ENCODE measurements around the gene PAFAH1B2.
A peak's percentile ranks its signal among the peaks of the same experiment; 100 is the strongest.

The PAFAH1B2 gene

DNA sequence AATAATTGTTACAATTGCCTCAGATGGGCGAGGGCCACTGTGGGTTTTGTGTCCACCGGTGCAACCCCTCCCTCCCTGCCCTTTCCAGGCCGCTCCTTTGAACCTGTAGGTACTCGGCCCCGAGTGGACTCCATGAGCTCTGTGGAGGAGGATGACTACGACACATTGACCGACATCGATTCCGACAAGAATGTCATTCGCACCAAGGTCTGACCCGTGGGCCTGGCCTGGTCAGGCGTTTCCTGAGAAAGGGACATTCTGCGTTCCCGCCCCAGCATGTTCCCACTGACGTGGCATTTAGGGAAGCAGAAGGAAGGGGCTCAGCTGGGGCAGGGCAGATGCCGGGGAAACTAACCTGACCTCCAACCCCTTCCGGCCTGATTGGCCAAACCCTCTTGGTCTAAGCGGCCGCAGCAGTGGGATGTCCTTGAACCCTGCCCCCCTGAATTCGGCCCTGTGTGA, 44.6 kb downstream of the PAFAH1B2 start:
- Histone ChIP-seq H3K36me3 (ENCODE audit: control insufficient read depth, insufficient read depth, low read length) (peaks cover 33% of the 10 kb centered on the region), H3K4me3 (ENCODE audit: low read length) (no peak overlapping the region), H3K4me1 (ENCODE audit: control insufficient read depth, insufficient read depth, low read length) (no peaks in the 10 kb centered on the region), H3K9ac (ENCODE audit: low read length) (no peak overlapping the region), H3K27me3 (ENCODE audit: control insufficient read depth, insufficient read depth, low read length) (no peaks in the 10 kb centered on the region), H3K27ac (ENCODE audit: low read depth, low read length) (no peak overlapping the region)

DNA sequence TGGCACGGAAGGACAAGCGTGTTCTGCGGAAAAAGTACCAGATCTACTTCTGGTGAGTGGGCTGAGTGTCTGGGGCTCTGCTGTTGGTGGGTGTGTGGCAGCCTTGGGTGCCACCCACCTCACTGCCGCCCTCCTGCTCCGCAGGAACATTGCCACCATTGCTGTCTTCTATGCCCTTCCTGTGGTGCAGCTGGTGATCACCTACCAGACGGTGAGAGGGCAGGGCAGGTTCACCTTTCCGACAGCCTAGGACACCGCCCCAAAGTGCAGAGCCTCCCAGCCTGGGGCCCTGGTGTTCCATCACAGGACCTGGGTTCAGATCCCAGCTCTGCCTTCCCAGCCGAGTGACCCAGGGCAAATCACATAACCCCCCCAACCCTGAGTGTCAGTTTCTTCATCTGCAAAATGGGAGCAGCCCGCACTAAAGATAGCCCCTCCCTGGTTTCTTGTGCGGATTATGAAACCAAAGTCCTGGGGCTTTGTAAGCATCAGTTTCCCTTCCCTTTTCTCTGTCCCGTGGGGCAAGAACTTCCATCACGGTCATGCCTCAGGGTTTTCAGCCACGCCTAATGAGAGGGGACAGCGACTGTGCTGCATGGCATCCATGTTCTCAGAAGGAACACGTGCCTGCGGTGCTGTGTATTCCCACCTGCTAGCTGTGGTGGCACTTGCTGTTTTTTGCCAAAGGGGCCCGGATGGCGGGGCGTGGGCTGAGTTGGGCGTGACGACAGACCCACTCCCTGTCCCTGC, 45.3 kb downstream of the PAFAH1B2 start:
- Histone ChIP-seq H3K36me3 (ENCODE audit: control insufficient read depth, insufficient read depth, low read length) (peaks cover 30% of the 10 kb centered on the region), H3K9ac (ENCODE audit: low read length) (no peak overlapping the region), H3K4me1 (ENCODE audit: control insufficient read depth, insufficient read depth, low read length) (no peaks in the 10 kb centered on the region), H3K27ac (ENCODE audit: low read depth, low read length) (no peak overlapping the region), H3K27me3 (ENCODE audit: control insufficient read depth, insufficient read depth, low read length) (no peaks in the 10 kb centered on the region), H3K4me3 (ENCODE audit: low read length) (no peak overlapping the region)

GRCh38 chr11:117189941-117190544, 46.0 kb downstream of the PAFAH1B2 start:
- Histone ChIP-seq H3K4me3 (ENCODE audit: low read length) (no peak overlapping the region), H3K27ac (ENCODE audit: low read depth, low read length) (no peak overlapping the region), H3K36me3 (ENCODE audit: control insufficient read depth, insufficient read depth, low read length) (peaks cover 32% of the 10 kb centered on the region), H3K9ac (ENCODE audit: low read length) (no peak overlapping the region), H3K27me3 (ENCODE audit: control insufficient read depth, insufficient read depth, low read length) (no peaks in the 10 kb centered on the region), H3K4me1 (ENCODE audit: control insufficient read depth, insufficient read depth, low read length) (no peaks in the 10 kb centered on the region)

DNA sequence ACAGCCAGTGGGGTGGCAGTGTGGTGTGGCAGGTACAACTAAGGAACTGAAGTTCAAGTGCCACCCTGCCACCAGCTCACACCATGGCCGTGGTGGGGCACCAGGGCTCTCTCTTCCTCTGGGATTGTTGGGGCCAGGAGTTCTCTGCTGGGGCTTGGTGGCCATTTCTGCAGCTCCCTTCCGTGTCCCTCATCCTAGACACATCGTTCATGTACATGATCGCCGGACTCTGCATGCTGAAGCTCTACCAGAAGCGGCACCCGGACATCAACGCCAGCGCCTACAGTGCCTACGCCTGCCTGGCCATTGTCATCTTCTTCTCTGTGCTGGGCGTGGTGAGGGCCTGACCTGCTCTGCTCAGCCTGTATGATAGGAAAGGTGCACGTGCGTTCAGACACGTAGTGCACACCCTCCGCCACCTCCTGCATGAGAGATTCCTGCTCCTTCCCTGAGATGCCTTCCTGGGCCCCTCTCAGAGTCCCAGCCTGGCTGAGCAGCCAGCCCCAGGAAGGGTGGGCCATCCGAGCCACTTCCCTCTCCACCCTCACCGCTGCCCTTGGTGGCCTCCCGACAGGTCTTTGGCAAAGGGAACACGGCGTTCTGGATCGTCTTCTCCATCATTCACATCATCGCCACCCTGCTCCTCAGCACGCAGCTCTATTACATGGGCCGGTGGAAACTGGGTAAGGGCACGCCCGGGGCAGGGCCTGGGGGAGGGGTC, 47.8 kb downstream of the PAFAH1B2 start:
- Histone ChIP-seq H3K9ac (ENCODE audit: low read length) (no peak overlapping the region), H3K4me1 (ENCODE audit: control insufficient read depth, insufficient read depth, low read length) (no peaks in the 10 kb centered on the region), H3K27ac (ENCODE audit: low read depth, low read length) (no peak overlapping the region), H3K27me3 (ENCODE audit: control insufficient read depth, insufficient read depth, low read length) (no peaks in the 10 kb centered on the region), H3K4me3 (ENCODE audit: low read length) (no peak overlapping the region), H3K36me3 (ENCODE audit: control insufficient read depth, insufficient read depth, low read length) (peaks cover 27% of the 10 kb centered on the region)

DNA sequence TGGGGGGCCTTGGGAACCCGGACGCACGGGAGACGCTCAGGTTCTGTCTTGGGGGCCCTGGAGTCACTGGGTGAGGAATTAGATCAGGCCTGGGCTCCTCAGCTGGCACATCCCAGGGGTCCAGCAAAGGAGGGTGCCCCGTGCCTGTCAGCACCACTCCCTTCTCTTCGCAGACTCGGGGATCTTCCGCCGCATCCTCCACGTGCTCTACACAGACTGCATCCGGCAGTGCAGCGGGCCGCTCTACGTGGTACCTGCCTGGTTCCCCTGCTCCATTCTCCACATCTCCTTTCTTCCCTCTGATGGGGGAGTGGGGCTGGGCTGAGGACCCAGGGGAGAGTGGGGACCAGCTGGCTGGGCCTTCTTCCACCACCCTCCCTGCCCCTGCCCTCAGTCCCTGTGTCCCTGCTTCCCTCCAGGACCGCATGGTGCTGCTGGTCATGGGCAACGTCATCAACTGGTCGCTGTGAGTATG, 48.4 kb downstream of the PAFAH1B2 start:
- H3K27me3 ChIP-seq (ENCODE audit: control insufficient read depth, insufficient read depth, low read length) = no peaks in the 10 kb centered on the region
- no peak overlapping the region for H3K27ac ChIP-seq (ENCODE audit: low read depth, low read length)
- H3K9ac ChIP-seq (ENCODE audit: low read length) = no peak overlapping the region
- no peaks in the 10 kb centered on the region for H3K4me1 ChIP-seq (ENCODE audit: control insufficient read depth, insufficient read depth, low read length)
- no peak overlapping the region for H3K4me3 ChIP-seq (ENCODE audit: low read length)
- peaks cover 21% of the 10 kb centered on the region for H3K36me3 ChIP-seq (ENCODE audit: control insufficient read depth, insufficient read depth, low read length)

- Histone ChIP-seq H3K27ac (ENCODE audit: low read depth, low read length) (no peak overlapping the region), H3K4me3 (ENCODE audit: low read length) (no peak overlapping the region), H3K36me3 (ENCODE audit: control insufficient read depth, insufficient read depth, low read length) (peaks cover 19% of the 10 kb centered on the region), H3K4me1 (ENCODE audit: control insufficient read depth, insufficient read depth, low read length) (peaks cover 2% of the 10 kb centered on the region), H3K9ac (ENCODE audit: low read length) (no peak overlapping the region), H3K27me3 (ENCODE audit: control insufficient read depth, insufficient read depth, low read length) (no peaks in the 10 kb centered on the region)
Observed at GRCh38 chr11:117193130-117194020, 49.3 kb downstream of the PAFAH1B2 start.

GRCh38 chr11:117194267-117194666, 50.2 kb downstream of the PAFAH1B2 start:
- no peak overlapping the region for H3K27ac ChIP-seq (ENCODE audit: low read depth, low read length)
- peaks cover 15% of the 10 kb centered on the region for H3K36me3 ChIP-seq (ENCODE audit: control insufficient read depth, insufficient read depth, low read length)
- no peaks in the 10 kb centered on the region for H3K27me3 ChIP-seq (ENCODE audit: control insufficient read depth, insufficient read depth, low read length)
- no peak overlapping the region for H3K4me3 ChIP-seq (ENCODE audit: low read length)
- peaks cover 5% of the 10 kb centered on the region for H3K4me1 ChIP-seq (ENCODE audit: control insufficient read depth, insufficient read depth, low read length)
- H3K9ac ChIP-seq (ENCODE audit: low read length) = no peak overlapping the region

- Histone ChIP-seq H3K9ac (ENCODE audit: low read length) (no peak overlapping the region), H3K36me3 (ENCODE audit: control insufficient read depth, insufficient read depth, low read length) (peaks cover 7% of the 10 kb centered on the region), H3K27ac (ENCODE audit: low read depth, low read length) (no peak overlapping the region), H3K27me3 (ENCODE audit: control insufficient read depth, insufficient read depth, low read length) (no peaks in the 10 kb centered on the region), H3K4me3 (ENCODE audit: low read length) (no peak overlapping the region), H3K4me1 (ENCODE audit: control insufficient read depth, insufficient read depth, low read length) (peaks cover 5% of the 10 kb centered on the region)
Observed at GRCh38 chr11:117195258-117195657, 51.2 kb downstream of the PAFAH1B2 start.

DNA sequence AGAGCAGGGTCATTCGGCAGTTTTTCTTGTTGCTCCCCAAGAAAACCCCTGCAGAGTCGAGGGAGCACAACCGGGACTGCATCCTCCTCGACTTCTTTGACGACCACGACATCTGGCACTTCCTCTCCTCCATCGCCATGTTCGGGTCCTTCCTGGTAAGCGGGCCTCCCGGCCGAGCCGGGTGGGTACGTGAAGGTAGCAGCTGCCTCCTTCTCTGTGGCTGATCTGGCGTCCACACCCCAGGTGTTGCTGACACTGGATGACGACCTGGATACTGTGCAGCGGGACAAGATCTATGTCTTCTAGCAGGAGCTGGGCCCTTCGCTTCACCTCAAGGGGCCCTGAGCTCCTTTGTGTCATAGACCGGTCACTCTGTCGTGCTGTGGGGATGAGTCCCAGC, 51.7 kb downstream of the PAFAH1B2 start:
- Histone ChIP-seq H3K36me3 (ENCODE audit: control insufficient read depth, insufficient read depth, low read length) (peaks cover 9% of the 10 kb centered on the region), H3K27me3 (ENCODE audit: control insufficient read depth, insufficient read depth, low read length) (no peaks in the 10 kb centered on the region), H3K9ac (ENCODE audit: low read length) (no peak overlapping the region), H3K4me1 (ENCODE audit: control insufficient read depth, insufficient read depth, low read length) (peaks cover 5% of the 10 kb centered on the region), H3K4me3 (ENCODE audit: low read length) (no peak overlapping the region), H3K27ac (ENCODE audit: low read depth, low read length) (no peak overlapping the region)

- no peak overlapping the region for H3K9ac ChIP-seq (ENCODE audit: low read length)
- H3K36me3 ChIP-seq (ENCODE audit: control insufficient read depth, insufficient read depth, low read length) = peaks cover 17% of the 10 kb centered on the region
- H3K4me1 ChIP-seq (ENCODE audit: control insufficient read depth, insufficient read depth, low read length) = peaks cover 8% of the 10 kb centered on the region
- no peak overlapping the region for H3K4me3 ChIP-seq (ENCODE audit: low read length)
- no peaks in the 10 kb centered on the region for H3K27me3 ChIP-seq (ENCODE audit: control insufficient read depth, insufficient read depth, low read length)
- H3K27ac ChIP-seq (ENCODE audit: low read depth, low read length) = peak overlapping the region; percentile 98
Observed at GRCh38 chr11:117197006-117197405, 52.9 kb downstream of the PAFAH1B2 start.

DNA sequence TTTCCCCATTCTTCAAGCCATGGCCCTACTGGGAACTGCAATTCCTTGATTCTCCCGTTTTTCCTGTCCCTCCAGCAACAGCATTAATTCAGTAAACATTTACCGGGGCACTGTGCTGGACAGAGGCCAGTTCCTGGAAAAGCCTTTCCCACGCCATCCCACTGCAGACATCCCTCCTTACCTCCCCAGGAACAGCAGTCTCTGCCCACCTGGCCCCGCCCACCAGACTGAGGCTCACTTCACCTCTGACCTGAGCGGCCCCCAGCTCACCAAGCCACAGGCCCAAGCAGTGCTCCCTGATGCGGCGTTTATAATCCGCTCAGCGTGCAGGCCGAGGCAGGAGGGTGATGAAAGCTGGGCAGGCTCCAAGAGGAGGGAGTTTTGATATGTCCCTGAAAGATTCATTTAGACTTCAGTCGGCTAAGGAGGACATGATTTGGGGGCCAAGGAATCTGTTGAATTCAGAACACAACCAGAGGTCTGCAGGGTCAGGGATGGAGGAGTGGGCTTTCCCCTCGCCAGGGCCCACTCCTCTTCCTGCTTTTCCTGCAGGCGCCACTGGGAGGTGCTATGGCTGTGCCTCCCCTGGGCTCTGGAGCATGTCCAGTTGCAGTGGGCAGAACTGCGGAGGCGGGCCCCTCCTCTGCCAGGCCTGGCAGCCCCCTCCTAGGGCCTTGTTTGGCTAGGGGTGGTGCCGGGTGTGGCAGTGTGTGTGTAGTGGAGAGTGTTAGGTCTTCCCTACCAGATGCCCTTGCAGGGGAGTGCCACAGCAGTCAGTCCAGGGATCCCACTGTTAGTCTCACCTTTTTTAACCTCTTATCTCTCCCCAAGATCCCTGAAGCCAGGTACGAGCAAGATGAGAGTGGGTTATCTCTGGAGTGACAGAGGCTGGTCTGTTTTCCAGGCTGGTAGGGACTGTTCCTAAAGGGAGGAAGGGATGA, 53.7 kb downstream of the PAFAH1B2 start:
- peaks cover 23% of the 10 kb centered on the region for H3K36me3 ChIP-seq (ENCODE audit: control insufficient read depth, insufficient read depth, low read length)
- H3K4me3 ChIP-seq (ENCODE audit: low read length) = peak overlapping the region; percentile 71
- peak overlapping the region; percentile 49 for H3K9ac ChIP-seq (ENCODE audit: low read length)
- peaks cover 11% of the 10 kb centered on the region for H3K4me1 ChIP-seq (ENCODE audit: control insufficient read depth, insufficient read depth, low read length)
- peak overlapping the region; percentile 98 for H3K27ac ChIP-seq (ENCODE audit: low read depth, low read length)
- no peaks in the 10 kb centered on the region for H3K27me3 ChIP-seq (ENCODE audit: control insufficient read depth, insufficient read depth, low read length)
